ENCODE data around the gene ATXN2. TPM values are rescaled to one million over a fixed set of nuclear protein-coding genes. Genes with fewer than 3 reads are reported as not detected.

The ATXN2 gene
- total RNA-seq, 1 donor from 2014 or later, result 59.7 TPM

Small RNA genes within 50 kb of the gene (small RNA-seq; reads per million reads assigned to genes)
- not detected for gene RF00066 (ENCODE audit: low replicate concordance)

Other genes with a start within 250 kb of the ATXN2 start
- 8.6 TPM for gene PHETA1, start 230.2 kb downstream of the ATXN2 start, total RNA-seq
- gene SH2B3, start 193.4 kb downstream of the ATXN2 start, total RNA-seq, result 3.0 TPM
- gene BRAP, start 86.6 kb upstream of the ATXN2 start, total RNA-seq, result 17.7 TPM
- 19.7 TPM for gene ACAD10, start 86.7 kb upstream of the ATXN2 start, total RNA-seq
- gene ALDH2, start 167.6 kb upstream of the ATXN2 start, total RNA-seq, result 11.1 TPM
- gene MAPKAPK5, start 242.9 kb upstream of the ATXN2 start, total RNA-seq, result 35.7 TPM